Kidney epithelial cell (primary cell): ENCODE measurements around the gene BMPER. TPM values are rescaled to one million over a fixed set of nuclear protein-coding genes. Genes with fewer than 3 reads are reported as not detected.

Experiments
- DNase-seq: peaks from one replicate; pipeline ENCODE4 v3.0.0-alpha.2; 2010; ENCODE audit warnings: low read depth
- H3K27me3 ChIP-seq: 2 replicates; pipeline ENCODE4 v1.6.0; 2011; ENCODE audit warnings: low read length; ENCODE audit not compliant: control insufficient read depth, insufficient read depth
- H3K36me3 ChIP-seq: 2 replicates; pipeline ENCODE4 v1.5.1; 2011; ENCODE audit warnings: low read length; ENCODE audit not compliant: control insufficient read depth, insufficient read depth
- H3K4me3 ChIP-seq: 2 replicates; pipeline ENCODE4 v1.5.1; 2011; ENCODE audit warnings: low read depth, mild to moderate bottlenecking, control low read depth, low read length
- CTCF ChIP-seq: IDR thresholded peaks from 2 replicates; pipeline ENCODE4 v1.5.1; 2011; ENCODE audit warnings: mild to moderate bottlenecking, moderate library complexity, low read length, control low read depth, inconsistent platforms; ENCODE audit not compliant: insufficient read depth, poor library complexity, severe bottlenecking
- total RNA-seq: library from RNA; depleted of rRNA; stranded (reverse); fragments of >200 nt; gene quantifications from 2 replicates; pipeline ENCODE4 v1.2.3, GENCODE V29; 2015

The BMPER gene
- total RNA-seq, 1 donor from 2014 or later, result 0.04 TPM

DNA sequence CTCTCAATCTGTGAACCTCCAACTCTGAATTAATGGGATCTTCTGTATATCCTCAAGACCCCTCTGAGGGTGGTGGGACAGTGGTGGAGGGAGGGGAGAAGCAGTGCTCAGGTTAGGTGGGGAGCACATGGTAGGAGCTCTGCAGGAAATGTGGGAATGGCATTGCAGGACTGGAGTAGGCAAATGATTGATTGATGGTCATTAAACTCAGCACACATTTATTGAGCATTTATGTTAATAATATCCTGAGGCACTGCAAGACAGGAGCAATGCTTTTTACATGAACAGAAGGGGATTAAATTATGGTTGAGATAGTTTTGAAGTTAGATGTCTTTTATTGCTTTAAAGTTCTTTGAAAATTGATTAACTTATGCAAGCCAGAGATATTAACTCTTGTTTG, 14.1 kb downstream of the BMPER start:
- Histone ChIP-seq H3K4me3 (no peak overlapping the region), H3K27me3 (peaks cover 5% of the 10 kb centered on the region), H3K36me3 (no peaks in the 10 kb centered on the region)
- TF ChIP-seq CTCF, result no peak
- DNase-seq, result no peak

- no peak for TF ChIP-seq CTCF
- Histone ChIP-seq H3K27me3 (peaks cover 5% of the 10 kb centered on the region), H3K4me3 (no peak overlapping the region), H3K36me3 (no peaks in the 10 kb centered on the region)
- no peak for DNase-seq
Observed at GRCh38 chr7:33921216-33921938, 16.0 kb downstream of the BMPER start.

DNA sequence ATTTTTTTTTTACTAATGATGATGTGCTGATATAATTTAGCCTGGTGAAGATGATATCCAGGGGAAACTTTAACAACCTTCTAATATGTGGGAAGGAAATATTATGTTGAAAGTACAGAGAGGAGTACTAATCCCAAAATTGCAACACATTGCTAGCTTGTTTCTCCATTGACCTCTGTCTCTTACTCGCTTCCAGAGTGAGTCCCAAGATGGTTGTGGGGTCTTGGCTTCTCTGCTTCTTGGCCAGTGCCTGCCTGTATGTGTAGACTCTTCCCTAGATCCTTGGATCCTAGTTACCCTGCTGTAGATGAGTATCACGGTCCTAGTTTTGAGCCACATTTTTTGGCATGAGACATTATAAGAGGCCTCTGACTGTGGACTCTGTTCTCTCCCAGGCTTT, 17.5 kb downstream of the BMPER start:
- DNase-seq, result no peak
- H3K27me3 ChIP-seq, result peaks cover 5% of the 10 kb centered on the region
- no peak for TF ChIP-seq CTCF
- no peak overlapping the region for H3K4me3 ChIP-seq
- H3K36me3 ChIP-seq, result no peaks in the 10 kb centered on the region

DNA sequence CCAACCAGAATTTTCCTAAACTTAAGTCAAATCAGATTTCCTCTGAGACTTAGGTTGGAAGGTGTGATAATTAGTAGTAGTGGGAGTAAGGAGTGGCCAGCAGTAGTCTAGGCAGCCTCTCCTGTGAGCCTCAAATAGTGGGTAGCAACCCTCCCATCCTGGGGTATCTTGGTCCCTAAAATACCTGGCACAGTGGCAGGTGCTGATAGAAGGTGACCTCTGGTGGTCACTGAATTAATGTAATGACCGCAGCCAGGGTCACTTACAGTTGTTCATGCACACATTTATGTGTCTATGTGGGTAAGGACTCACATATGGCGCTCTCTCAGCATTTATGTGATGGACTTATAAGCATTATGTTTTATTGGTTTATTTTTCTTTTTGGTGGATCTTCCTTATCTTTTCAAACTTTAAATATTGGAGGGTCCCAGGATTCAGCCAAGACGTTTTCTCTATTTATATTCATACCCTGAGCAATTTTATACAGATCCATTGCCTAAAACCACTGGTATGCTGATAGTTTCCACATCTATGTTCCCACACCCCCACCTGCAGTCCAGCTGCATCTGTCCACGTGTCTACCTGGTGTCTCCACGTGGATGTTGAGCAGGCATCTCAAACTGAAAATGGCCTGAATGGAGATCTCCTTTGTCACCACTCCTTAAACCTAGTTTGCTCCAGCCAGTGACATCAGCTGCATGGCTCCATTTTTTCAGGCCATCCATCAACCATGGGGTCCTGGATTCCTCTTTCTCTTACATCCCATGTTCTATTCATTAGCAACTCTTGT, 18.3 kb downstream of the BMPER start:
- H3K27me3 ChIP-seq, result peaks cover 5% of the 10 kb centered on the region
- H3K4me3 ChIP-seq, result no peak overlapping the region
- TF ChIP-seq CTCF, result no peak
- no peaks in the 10 kb centered on the region for H3K36me3 ChIP-seq
- DNase-seq, result no peak

GRCh38 chr7:33926535-33926934, 21.2 kb downstream of the BMPER start:
- H3K36me3 ChIP-seq, result no peaks in the 10 kb centered on the region
- no peak overlapping the region for H3K4me3 ChIP-seq
- H3K27me3 ChIP-seq, result peaks cover 3% of the 10 kb centered on the region
- DNase-seq, result no peak
- TF ChIP-seq CTCF, result no peak

GRCh38 chr7:33928986-33929385, 23.6 kb downstream of the BMPER start:
- Histone ChIP-seq H3K4me3 (no peak overlapping the region), H3K36me3 (no peaks in the 10 kb centered on the region), H3K27me3 (no peaks in the 10 kb centered on the region)
- no peak for DNase-seq
- TF ChIP-seq CTCF, result no peak
